Esophagus muscularis mucosa (tissue), 4 donors: ENCODE data around the gene DCC. TPM values are rescaled to one million over a fixed set of nuclear protein-coding genes. Genes with fewer than 3 reads are reported as not detected.

ENCODE experiments used
- DNase-seq: peaks from one replicate; pipeline ENCODE4 v3.0.0-alpha.2; 2017; ENCODE audit errors: extremely low spot score
- H3K27ac ChIP-seq, 4 donors: fragments of 200-600 bp; sonication (generic); replicated peaks in 1 of 4; 1 replicate in 3 of 4; 2 replicates in 1 of 4; pipeline ENCODE4 v1.5.1; 2016 to 2019; ENCODE audit warnings: mild to moderate bottlenecking in 1 of 4
- H3K27me3 ChIP-seq, 4 donors: fragments of 200-600 bp; sonication (generic); one replicate each; pipeline versions ENCODE4 v1.5.1 to v1.6.0; 2016 to 2019
- H3K36me3 ChIP-seq, 4 donors: fragments of 200-600 bp; sonication (generic); one replicate each; pipeline ENCODE4 v1.5.1; 2016 to 2019
- H3K4me1 ChIP-seq, 4 donors: fragments of 200-600 bp; sonication (generic); one replicate each; pipeline ENCODE4 v1.5.1; 2016 to 2019
- H3K4me3 ChIP-seq, 4 donors: fragments of 200-600 bp; sonication (generic); 1 replicate in 2 of 4; 2 replicates in 2 of 4; pipeline ENCODE4 v1.5.1; 2016 to 2019; ENCODE audit warnings: mild to moderate bottlenecking in 4 of 4, moderate library complexity in 1 of 4
- H3K9me3 ChIP-seq, 4 donors: fragments of 200-600 bp; sonication (generic); 1 replicate in 3 of 4; 2 replicates in 1 of 4; pipeline ENCODE4 v1.5.1; 2016 to 2019
- EP300 ChIP-seq: sonication (generic); formaldehyde crosslinking; IDR thresholded peaks from one replicate; pipeline ENCODE4 v1.6.1; 2017; ENCODE audit warnings: antibody characterized with exemption
- POLR2A ChIP-seq: fragments of 450-650 bp; IDR thresholded peaks from one replicate; pipeline ENCODE4 v1.6.1; 2017; ENCODE audit warnings: antibody characterized with exemption, moderate library complexity, mild to moderate bottlenecking, low read depth
- POLR2AphosphoS5 ChIP-seq, 2 donors: sonication (generic); formaldehyde crosslinking; IDR thresholded peaks; one replicate each; pipeline ENCODE4 v1.6.1; 2017; ENCODE audit warnings: antibody characterized with exemption in 2 of 2
- WGBS: methylation state at CpG from one replicate; pipeline ENCODE4 v1.1.5; 2018; 5-methylcytosine and 5-hydroxymethylcytosine counted together
- intact Hi-C: fragments of 100-400 bp; cut with DNase I; formaldehyde crosslinking; loops from one replicate; pipeline ENCODE4 v1.15.1; 2023
- total RNA-seq, 4 donors: library from RNA; depleted of rRNA; stranded (reverse); fragments of >200 nt; gene quantifications; one replicate each; pipeline versions ENCODE4 v1.1.0 to v1.2.1, GENCODE V29; 2016
- TF ChIP-seq, protein P1 (sequence below), 3 experiments: fragments of 200-600 bp in 2 of 3; fragments of 450-650 bp in 1 of 3; sonication (generic) in 2 of 3; IDR thresholded peaks; one replicate each; pipeline ENCODE4 v1.5.1; 2017 to 2019; ENCODE audit warnings: antibody characterized with exemption in 3 of 3, mild to moderate bottlenecking in 2 of 3, moderate library complexity in 1 of 3

Gene DCC
- total RNA-seq, 4 donors from 2014 or later = 0.46 to 0.99 (median 0.83) TPM; not detected in 1

DNA sequence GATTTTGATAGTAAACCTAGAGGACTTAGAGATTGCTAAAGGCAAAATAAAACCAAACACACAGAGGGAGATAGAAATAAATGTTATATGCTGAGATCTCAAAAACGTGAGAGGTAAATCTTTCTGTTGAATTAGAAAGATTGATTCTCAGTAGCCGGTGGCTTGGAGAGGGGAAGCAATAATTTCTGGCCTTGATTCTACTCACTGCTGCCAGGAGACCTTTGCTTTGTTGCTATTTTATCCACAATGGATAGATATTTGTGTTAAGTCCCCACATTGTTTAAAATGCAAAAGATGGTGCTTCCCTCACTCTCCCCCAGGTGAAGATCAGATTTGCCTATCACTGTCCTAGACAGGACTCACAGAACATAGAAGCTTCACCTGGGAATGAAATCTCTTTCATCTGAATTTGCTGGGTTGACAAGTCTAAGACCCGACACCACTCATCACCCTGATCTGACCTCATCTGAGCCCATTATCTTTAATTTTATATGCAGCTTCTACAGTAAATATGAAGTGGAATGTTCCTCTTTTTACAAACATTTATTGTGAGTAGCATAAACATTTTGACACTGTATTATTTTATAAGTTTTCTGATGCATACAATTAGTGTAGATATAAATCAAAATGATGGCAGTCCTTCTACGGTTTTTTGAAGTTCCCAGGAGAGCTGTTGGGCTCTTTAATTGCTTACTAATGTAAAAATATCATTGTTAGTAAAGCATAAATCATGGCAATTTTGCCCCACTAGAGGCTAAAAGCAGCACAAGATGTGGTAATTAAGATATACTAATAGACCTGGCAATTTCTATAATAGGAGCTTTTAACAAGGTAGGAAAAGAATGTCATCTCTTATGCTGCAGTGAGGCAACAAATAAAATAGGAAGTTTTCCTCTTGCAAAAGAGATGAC lies 149.7 kb downstream of the DCC start:
- H3K27ac ChIP-seq = no peak overlapping the region
- no peak for TF ChIP-seq POLR2A
- no peak for TF ChIP-seq EP300
- no peak for TF ChIP-seq POLR2AphosphoS5 (IDR thresholded peaks at IDR 0.05)
- TF ChIP-seq, protein P1, sequence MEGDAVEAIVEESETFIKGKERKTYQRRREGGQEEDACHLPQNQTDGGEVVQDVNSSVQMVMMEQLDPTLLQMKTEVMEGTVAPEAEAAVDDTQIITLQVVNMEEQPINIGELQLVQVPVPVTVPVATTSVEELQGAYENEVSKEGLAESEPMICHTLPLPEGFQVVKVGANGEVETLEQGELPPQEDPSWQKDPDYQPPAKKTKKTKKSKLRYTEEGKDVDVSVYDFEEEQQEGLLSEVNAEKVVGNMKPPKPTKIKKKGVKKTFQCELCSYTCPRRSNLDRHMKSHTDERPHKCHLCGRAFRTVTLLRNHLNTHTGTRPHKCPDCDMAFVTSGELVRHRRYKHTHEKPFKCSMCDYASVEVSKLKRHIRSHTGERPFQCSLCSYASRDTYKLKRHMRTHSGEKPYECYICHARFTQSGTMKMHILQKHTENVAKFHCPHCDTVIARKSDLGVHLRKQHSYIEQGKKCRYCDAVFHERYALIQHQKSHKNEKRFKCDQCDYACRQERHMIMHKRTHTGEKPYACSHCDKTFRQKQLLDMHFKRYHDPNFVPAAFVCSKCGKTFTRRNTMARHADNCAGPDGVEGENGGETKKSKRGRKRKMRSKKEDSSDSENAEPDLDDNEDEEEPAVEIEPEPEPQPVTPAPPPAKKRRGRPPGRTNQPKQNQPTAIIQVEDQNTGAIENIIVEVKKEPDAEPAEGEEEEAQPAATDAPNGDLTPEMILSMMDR (IDR thresholded peaks at IDR 0.05) = no peak
- 39% methylated on average over 4 of the region's 4 CpGs for WGBS
- H3K4me1 ChIP-seq = no peaks in the 10 kb centered on the region
- intact Hi-C loops = no loop called here
- H3K9me3 ChIP-seq = peaks cover 0 to 19% (median 7%) of the 10 kb centered on the region in 4 donors
- no peak overlapping the region for H3K4me3 ChIP-seq
- H3K27me3 ChIP-seq = no peaks in the 10 kb centered on the region
- H3K36me3 ChIP-seq = no peaks in the 10 kb centered on the region
- DNase-seq = no peak

DNA sequence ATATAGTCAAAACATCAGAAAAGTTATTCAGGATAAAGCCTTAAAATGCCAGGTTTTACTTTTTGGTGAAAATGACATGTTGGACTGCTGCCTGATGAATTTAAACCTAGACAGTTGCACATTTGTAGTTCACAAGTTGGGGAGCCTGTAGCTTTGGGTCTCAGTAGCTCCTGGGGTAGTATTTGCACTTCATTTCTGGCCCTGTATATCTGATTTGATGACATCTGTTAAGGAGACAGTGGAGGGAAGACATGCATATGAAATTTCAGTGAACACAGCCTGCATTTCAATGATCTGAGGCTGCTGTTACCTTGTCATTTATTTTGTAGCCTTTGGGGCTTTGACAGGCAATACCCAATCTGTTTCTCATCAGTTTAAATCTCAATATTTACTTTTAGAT lies 156.4 kb downstream of the DCC start:
- TF ChIP-seq EP300 (no peak), POLR2A (no peak), POLR2AphosphoS5 (IDR thresholded peaks at IDR 0.05) (no peak)
- TF ChIP-seq, protein P1 (IDR thresholded peaks at IDR 0.05) = no peak
- H3K9me3 ChIP-seq = peaks cover 0 to 27% (median 12%) of the 10 kb centered on the region in 4 donors
- no peak for DNase-seq
- H3K4me3 ChIP-seq = no peak overlapping the region
- H3K27me3 ChIP-seq = no peaks in the 10 kb centered on the region
- H3K27ac ChIP-seq = no peak overlapping the region
- H3K4me1 ChIP-seq = no peaks in the 10 kb centered on the region
- intact Hi-C loops = no loop called here
- H3K36me3 ChIP-seq = no peaks in the 10 kb centered on the region

DNA sequence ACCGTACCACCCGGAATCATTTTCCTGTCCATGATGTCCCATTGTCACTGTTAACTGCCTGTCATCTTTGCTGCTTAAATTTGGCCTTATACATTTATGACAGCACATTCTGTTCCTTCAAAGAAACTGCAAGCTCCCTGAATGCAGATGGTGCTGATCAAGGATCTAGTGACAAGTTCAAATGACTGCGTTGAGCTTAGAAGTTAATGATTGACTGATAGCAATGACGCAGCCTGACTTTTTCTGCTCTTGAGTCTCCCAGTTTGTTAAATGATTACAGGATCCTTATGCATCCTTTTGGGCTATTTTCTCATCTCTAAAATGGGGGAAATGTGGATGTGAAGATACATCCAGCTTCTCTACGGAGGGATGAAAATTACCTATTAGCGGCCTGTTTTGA lies 159.0 kb downstream of the DCC start:
- Histone ChIP-seq H3K4me3 (no peak overlapping the region), H3K4me1 (no peaks in the 10 kb centered on the region), H3K9me3 (peaks cover 0 to 14% (median 8%) of the 10 kb centered on the region in 4 donors), H3K27me3 (no peaks in the 10 kb centered on the region), H3K27ac (no peak overlapping the region), H3K36me3 (no peaks in the 10 kb centered on the region)
- no peak for TF ChIP-seq EP300
- TF ChIP-seq POLR2A = no peak
- WGBS = 78% methylated on average over 6 of the region's 6 CpGs
- DNase-seq = no peak
- intact Hi-C loops = no loop called here

DNA sequence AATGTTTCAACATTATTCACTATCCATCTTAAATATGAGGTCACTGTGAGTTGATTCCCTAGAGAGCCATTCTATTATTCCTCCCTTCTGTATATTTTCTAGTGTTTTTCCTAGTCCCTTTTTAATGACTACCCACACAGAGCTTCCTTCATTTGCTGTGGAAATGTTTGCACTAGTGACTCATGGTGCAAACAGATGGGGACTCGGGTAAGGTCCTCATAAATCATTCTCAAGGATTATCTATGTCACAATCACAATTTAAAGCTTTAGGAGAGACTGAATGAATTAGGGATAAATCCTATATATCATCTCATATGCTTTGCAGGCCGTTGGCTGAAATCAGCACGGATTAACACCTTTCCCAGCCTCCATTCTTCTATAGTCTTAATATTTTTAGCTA lies 159.6 kb downstream of the DCC start:
- 53% methylated on average over 3 of the region's 3 CpGs for WGBS
- Histone ChIP-seq H3K27me3 (no peaks in the 10 kb centered on the region), H3K4me3 (no peak overlapping the region), H3K9me3 (peaks cover 0 to 8% (median 6%) of the 10 kb centered on the region in 4 donors), H3K27ac (no peak overlapping the region), H3K4me1 (no peaks in the 10 kb centered on the region), H3K36me3 (no peaks in the 10 kb centered on the region)
- no peak for TF ChIP-seq EP300
- DNase-seq = no peak
- intact Hi-C loops = no loop called here

DNA sequence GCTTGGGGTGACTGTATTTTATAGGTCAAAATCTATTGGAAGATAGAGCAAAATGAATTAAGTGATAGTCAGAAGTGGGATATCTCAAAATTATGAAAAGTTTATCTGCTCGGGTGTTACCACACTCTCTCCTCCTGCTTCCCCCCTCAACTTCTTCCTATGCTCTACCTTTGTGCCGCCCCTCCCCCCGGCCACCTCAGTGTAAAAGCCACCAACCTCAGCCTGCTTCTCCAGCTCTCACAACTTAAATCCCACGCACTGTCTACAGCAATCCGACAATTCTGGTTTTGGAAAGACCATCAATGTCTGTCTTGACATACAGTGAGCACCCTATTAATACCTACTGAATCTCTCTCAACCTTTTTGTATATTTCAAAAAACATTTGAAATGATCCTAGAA lies 164.6 kb downstream of the DCC start:
- Histone ChIP-seq H3K27ac (no peak overlapping the region), H3K36me3 (no peaks in the 10 kb centered on the region), H3K27me3 (no peaks in the 10 kb centered on the region), H3K4me3 (no peak overlapping the region), H3K4me1 (no peaks in the 10 kb centered on the region), H3K9me3 (no peaks in the 10 kb centered on the region)
- no peak for DNase-seq
- TF ChIP-seq EP300 (no peak), POLR2A (no peak), POLR2AphosphoS5 (IDR thresholded peaks at IDR 0.05) (no peak)
- TF ChIP-seq, protein P1 (IDR thresholded peaks at IDR 0.05) = no peak
- intact Hi-C loops = no loop called here
- 67% methylated on average over 5 of the region's 5 CpGs for WGBS
